Measurements from ENCODE around the gene CLTCL1. TPM values are rescaled to one million over a fixed set of nuclear protein-coding genes. Genes with fewer than 3 reads are reported as not detected.

The CLTCL1 gene
- total and polyA plus RNA-seq, 9 of the 15 experiments (the other 6 are each of a cell fraction or from before 2014, with no cell fraction given) = 1.1 to 11.7 (median 5.0) TPM

DNA sequence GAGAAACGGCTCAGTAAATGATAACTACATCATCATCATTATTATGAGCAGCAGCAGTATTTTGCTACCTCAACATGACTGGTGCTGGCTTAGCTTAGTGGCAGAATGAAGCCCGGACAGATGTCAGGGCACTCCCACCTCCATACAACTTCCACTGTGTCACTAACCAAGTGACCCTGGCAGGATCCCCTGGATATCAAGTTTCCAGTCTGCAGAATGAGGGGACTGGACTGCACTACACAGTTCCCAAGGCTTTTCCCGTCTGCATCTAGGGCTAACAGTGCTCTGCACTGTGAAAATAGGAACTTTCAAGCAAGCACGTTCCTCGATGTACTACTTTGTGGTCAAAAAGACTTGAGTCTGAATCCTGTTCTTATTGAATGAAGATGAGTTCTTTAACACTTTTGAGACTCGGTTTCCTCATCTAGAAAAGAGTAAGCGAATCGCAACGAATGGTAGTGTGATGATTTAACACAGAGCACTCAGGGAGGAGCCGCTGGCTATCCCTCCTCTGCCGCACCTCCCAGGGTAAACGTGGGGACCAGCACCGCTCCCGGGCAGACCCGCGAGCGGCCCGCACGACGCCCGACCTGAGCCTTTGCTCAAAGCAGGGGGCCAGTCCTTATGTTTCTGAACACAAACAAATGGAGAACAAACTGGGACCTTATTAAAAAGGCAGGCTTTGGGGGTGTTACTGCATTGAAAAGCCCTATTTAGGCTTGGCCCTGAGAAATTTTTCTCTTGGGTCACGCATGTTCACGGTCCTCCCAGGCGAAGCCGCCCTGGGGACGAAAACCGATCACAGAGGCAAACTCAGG lies 910 bp downstream of the CLTCL1 start (continued):
- TF ChIP-seq, protein P1, sequence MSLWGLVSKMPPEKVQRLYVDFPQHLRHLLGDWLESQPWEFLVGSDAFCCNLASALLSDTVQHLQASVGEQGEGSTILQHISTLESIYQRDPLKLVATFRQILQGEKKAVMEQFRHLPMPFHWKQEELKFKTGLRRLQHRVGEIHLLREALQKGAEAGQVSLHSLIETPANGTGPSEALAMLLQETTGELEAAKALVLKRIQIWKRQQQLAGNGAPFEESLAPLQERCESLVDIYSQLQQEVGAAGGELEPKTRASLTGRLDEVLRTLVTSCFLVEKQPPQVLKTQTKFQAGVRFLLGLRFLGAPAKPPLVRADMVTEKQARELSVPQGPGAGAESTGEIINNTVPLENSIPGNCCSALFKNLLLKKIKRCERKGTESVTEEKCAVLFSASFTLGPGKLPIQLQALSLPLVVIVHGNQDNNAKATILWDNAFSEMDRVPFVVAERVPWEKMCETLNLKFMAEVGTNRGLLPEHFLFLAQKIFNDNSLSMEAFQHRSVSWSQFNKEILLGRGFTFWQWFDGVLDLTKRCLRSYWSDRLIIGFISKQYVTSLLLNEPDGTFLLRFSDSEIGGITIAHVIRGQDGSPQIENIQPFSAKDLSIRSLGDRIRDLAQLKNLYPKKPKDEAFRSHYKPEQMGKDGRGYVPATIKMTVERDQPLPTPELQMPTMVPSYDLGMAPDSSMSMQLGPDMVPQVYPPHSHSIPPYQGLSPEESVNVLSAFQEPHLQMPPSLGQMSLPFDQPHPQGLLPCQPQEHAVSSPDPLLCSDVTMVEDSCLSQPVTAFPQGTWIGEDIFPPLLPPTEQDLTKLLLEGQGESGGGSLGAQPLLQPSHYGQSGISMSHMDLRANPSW (CRISPR knock-in tag; IDR thresholded peaks at IDR 0.05) = peak; percentile 2; the same call in 1 of the 2 replicates
- no peak for TF ChIP-seq SLC30A9 (CRISPR knock-in tag; IDR thresholded peaks at IDR 0.05)
- no peak for TF ChIP-seq ILF3 (IDR thresholded peaks at IDR 0.05; ENCODE audit: borderline replicate concordance)
- TF ChIP-seq, protein P2, sequence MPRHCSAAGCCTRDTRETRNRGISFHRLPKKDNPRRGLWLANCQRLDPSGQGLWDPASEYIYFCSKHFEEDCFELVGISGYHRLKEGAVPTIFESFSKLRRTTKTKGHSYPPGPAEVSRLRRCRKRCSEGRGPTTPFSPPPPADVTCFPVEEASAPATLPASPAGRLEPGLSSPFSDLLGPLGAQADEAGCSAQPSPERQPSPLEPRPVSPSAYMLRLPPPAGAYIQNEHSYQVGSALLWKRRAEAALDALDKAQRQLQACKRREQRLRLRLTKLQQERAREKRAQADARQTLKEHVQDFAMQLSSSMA (CRISPR knock-in tag; IDR thresholded peaks at IDR 0.05) = no peak
- no peak for TF ChIP-seq YBX1 (IDR thresholded peaks at IDR 0.05)
- TF ChIP-seq NONO (IDR thresholded peaks at IDR 0.05; ENCODE audit: low read depth in 2 of 2, low read length in 1 of 2) = 0 out of 4 replicates have a peak, but pooled peaks of 1 of the 2 experiments have one; percentile 29
- TF ChIP-seq CTBP1 (IDR thresholded peaks at IDR 0.05; ENCODE audit: borderline replicate concordance) = no peak
- TF ChIP-seq CBX1 (IDR thresholded peaks at IDR 0.05; ENCODE audit: low read depth) = no peak
- TF ChIP-seq SOX6 (IDR thresholded peaks at IDR 0.05) = no peak
- no peak for TF ChIP-seq TRIM24 (IDR thresholded peaks at IDR 0.05)
- no peak for TF ChIP-seq LEF1 (IDR thresholded peaks at IDR 0.05)
- TF ChIP-seq CREM (IDR thresholded peaks at IDR 0.05; ENCODE audit: low read depth) = no peak
- no peak for TF ChIP-seq ELK3 (CRISPR knock-in tag; IDR thresholded peaks at IDR 0.05)
- no peak for TF ChIP-seq SNRNP70 (optimal IDR thresholded peaks at IDR 0.05; ENCODE audit: low read depth, low read length)
- no peak for TF ChIP-seq SMARCC2 (IDR thresholded peaks at IDR 0.05; ENCODE audit: low read depth)
- TF ChIP-seq, protein P3, sequence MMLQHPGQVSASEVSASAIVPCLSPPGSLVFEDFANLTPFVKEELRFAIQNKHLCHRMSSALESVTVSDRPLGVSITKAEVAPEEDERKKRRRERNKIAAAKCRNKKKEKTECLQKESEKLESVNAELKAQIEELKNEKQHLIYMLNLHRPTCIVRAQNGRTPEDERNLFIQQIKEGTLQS (IDR thresholded peaks at IDR 0.05) = no peak
- TF ChIP-seq, protein P3 (CRISPR knock-in tag; conservative IDR thresholded peaks at IDR 0.05) = peak; percentile 57; the same call in 1 of the 2 replicates
- TF ChIP-seq ZNF217 (CRISPR knock-in tag; IDR thresholded peaks at IDR 0.05) = no peak
- no peak; the same call in 1 of the 2 replicates for TF ChIP-seq HIVEP1 (CRISPR knock-in tag; IDR thresholded peaks at IDR 0.05)
- TF ChIP-seq TGIF2 (CRISPR knock-in tag; IDR thresholded peaks at IDR 0.05) = no peak
- TF ChIP-seq, protein P4, sequence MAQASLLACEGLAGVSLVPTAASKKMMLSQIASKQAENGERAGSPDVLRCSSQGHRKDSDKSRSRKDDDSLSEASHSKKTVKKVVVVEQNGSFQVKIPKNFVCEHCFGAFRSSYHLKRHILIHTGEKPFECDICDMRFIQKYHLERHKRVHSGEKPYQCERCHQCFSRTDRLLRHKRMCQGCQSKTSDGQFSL (CRISPR knock-in tag; IDR thresholded peaks at IDR 0.05) = no peak
- TF ChIP-seq, protein P4 (tag; IDR thresholded peaks at IDR 0.05) = peak in 1 of 2 experiments; percentile 63; a peak in 1 of 4 replicates
- TF ChIP-seq SUPT5H (IDR thresholded peaks at IDR 0.05) = no peak
- no peak for TF ChIP-seq FOXM1 (IDR thresholded peaks at IDR 0.05; ENCODE audit: low read depth)
- no peak for TF ChIP-seq FOXM1 (CRISPR knock-in tag; IDR thresholded peaks at IDR 0.05; ENCODE audit: low read depth)
